GM21526 (cell line): ENCODE results near the gene ZC3H18.

Source experiments
- ATAC-seq: cut with Tn5 transposase; IDR thresholded peaks from one replicate; pipeline ENCODE4 v1.9.1; 2021; ENCODE audit warnings: moderate library complexity; ENCODE audit not compliant: unreplicated experiment, low FRiP score

ZC3H18 gene

GRCh38 chr16:88634994-88635670 is 64.9 kb downstream of the ZC3H18 start:
- no peak for ATAC-seq

GRCh38 chr16:88635671-88636319 is 65.6 kb downstream of the ZC3H18 start:
- no peak for ATAC-seq

- ATAC-seq: no peak
Observed at GRCh38 chr16:88636488-88637265, 66.5 kb downstream of the ZC3H18 start.

GRCh38 chr16:88638323-88639230 is 68.4 kb downstream of the ZC3H18 start, which contains the start of gene IL17C:
Gene IL17C (plus strand): TSS chr16:88638572. CDS start chr16:88638642, 70 bp downstream.
- no peak for ATAC-seq

- no peak for ATAC-seq
Observed at GRCh38 chr16:88639231-88640038, 69.2 kb downstream of the ZC3H18 start.

GRCh38 chr16:88640039-88640495 is 69.9 kb downstream of the ZC3H18 start:
- no peak for ATAC-seq

GRCh38 chr16:88640498-88641247 is 70.5 kb downstream of the ZC3H18 start:
- no peak for ATAC-seq

- no peak for ATAC-seq
Observed at GRCh38 chr16:88642881-88643643, 72.9 kb downstream of the ZC3H18 start.

GRCh38 chr16:88643644-88643932 is 73.4 kb downstream of the ZC3H18 start:
- ATAC-seq: no peak

- ATAC-seq: no peak
Observed at GRCh38 chr16:88645455-88645854, 75.3 kb downstream of the ZC3H18 start.

- no peak for ATAC-seq
Observed at GRCh38 chr16:88645941-88646340, 75.7 kb downstream of the ZC3H18 start.

- ATAC-seq: no peak
Observed at GRCh38 chr16:88646345-88647034, 76.3 kb downstream of the ZC3H18 start.

- ATAC-seq: no peak
Observed at GRCh38 chr16:88647178-88648070, 77.2 kb downstream of the ZC3H18 start.

- no peak for ATAC-seq
Observed at GRCh38 chr16:88649195-88649923, 79.2 kb downstream of the ZC3H18 start.

GRCh38 chr16:88649924-88650748 is 79.9 kb downstream of the ZC3H18 start:
- peak; percentile 14 for ATAC-seq
